OCI-M1 (cell line): ENCODE measurements around the gene CYFIP1.
A peak's percentile ranks its signal among the peaks of the same experiment; 100 is the strongest.

Source experiments
- DNase-seq: peaks from one replicate; lab custom pipeline; 2025; lab: John Stamatoyannopoulos, UW

The CYFIP1 gene

DNA sequence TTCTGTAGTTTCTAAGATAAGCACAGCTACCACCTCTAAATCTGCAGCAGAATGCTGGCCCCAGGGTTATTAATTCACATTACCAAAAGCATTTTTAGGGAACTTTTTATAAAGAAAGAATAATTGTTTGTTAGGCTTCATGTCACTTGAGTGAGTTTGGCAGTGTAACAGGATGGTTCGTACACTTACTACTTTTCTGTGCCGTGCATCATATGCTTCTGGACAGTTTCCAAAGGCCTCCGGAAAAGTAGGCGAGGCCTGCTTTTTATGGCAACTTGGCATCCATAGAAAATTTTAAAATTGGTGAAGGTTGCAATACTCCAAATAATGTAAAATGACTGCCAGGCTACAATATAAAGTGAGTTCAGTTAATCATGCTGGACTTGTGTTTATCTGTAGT, 111.7 kb downstream of the CYFIP1 start:
- DNase-seq: no peak

DNA sequence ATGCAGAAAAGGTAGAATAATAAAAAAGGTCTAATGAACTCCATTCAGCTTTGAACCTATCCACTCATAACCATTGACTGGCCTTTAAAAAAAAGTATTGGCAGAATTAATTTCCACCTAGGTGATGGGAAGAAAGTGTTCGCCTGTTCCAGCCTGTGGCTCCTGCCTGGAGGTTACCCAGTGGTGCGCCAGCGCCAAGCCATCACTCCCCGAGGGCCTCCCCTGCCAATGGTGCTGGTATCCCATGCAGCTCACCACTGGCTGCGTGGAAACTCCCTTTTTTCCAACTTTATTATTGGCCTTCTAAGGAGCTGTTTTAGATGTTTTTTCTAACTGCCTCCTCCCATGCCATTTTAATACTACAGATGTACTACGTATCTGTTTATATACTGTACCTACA, 112.3 kb downstream of the CYFIP1 start:
- DNase-seq: no peak

DNA sequence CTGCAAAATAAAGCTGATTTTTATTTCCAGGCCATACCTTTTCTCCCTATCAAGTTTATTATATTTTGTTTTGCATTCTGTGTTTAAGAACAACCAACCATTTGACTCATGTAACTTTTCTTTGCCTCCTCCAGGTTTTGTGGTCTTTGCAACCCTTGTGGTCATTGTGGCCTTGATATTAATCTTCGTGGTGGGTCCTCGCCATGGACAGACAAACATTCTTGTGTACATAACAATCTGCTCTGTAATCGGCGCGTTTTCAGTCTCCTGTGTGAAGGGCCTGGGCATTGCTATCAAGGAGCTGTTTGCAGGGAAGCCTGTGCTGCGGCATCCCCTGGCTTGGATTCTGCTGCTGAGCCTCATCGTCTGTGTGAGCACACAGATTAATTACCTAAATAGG, 114.1 kb downstream of the CYFIP1 start:
- DNase-seq: peak; percentile 64

DNA sequence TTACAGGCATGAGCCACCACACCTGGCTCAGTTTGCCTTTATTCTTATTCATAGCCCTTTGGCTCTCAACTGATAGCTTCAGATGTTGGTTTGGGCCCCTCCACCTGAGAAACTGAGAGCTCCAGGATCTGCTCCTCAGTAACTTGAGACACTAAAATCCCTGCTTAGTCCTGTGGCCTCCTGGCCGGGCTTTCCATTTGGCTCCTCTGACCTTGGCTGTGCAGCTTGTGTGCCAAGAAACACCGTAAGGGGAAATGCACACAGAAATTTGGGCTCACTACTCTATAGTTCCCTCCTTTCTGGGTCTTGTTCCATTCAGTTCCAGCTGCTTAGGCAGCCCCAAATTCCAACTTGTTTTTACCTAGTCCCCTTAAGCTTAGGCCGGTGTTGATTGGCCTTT, 116.8 kb downstream of the CYFIP1 start:
- DNase-seq: no peak

DNA sequence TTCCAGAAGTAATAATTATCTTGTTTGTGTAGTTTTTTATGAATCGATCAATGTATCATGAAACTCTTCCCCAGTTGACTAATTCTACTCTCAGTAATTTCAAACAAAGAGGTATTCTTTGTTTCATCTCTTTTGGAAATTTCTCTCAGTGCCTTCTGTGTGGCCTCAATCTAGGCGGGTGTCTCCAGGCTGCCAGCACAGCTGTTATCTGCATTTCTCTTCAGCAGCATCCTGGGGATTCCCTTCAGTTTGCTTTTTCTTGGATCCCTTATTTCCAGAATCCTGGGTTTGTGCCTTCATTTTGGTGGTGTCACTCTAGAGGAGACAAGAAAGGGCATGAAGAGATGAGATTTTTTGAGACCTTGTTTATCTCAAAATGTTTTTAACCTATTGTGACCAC, 119.0 kb downstream of the CYFIP1 start:
- no peak for DNase-seq

- no peak for DNase-seq
Observed at GRCh38 chr15:22856659-22857058, 123.5 kb downstream of the CYFIP1 start.

- DNase-seq: no peak
Observed at GRCh38 chr15:22855791-22856190, 124.4 kb downstream of the CYFIP1 start.

DNA sequence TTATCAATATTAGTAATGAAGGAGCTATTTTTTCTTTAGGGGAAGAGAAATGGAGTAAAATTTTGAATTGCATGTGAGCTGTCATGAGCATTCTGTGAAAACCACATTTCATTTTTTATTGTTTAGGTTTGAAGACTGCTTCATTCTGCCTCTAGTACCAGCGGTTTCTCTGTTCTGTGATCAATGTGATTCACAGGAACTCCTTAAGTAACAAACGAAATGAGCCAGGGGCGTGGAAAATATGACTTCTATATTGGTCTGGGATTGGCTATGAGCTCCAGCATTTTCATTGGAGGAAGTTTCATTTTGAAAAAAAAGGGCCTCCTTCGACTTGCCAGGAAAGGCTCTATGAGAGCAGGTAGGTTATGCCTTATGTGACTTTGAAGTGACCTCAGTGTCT, 128.7 kb downstream of the CYFIP1 start:
- DNase-seq: no peak

- DNase-seq: no peak
Observed at GRCh38 chr15:22850055-22850454, 130.1 kb downstream of the CYFIP1 start.

- no peak for DNase-seq
Observed at GRCh38 chr15:22846073-22846472, 134.1 kb downstream of the CYFIP1 start.

- DNase-seq: no peak
Observed at GRCh38 chr15:22845289-22845900, 134.8 kb downstream of the CYFIP1 start.

DNA sequence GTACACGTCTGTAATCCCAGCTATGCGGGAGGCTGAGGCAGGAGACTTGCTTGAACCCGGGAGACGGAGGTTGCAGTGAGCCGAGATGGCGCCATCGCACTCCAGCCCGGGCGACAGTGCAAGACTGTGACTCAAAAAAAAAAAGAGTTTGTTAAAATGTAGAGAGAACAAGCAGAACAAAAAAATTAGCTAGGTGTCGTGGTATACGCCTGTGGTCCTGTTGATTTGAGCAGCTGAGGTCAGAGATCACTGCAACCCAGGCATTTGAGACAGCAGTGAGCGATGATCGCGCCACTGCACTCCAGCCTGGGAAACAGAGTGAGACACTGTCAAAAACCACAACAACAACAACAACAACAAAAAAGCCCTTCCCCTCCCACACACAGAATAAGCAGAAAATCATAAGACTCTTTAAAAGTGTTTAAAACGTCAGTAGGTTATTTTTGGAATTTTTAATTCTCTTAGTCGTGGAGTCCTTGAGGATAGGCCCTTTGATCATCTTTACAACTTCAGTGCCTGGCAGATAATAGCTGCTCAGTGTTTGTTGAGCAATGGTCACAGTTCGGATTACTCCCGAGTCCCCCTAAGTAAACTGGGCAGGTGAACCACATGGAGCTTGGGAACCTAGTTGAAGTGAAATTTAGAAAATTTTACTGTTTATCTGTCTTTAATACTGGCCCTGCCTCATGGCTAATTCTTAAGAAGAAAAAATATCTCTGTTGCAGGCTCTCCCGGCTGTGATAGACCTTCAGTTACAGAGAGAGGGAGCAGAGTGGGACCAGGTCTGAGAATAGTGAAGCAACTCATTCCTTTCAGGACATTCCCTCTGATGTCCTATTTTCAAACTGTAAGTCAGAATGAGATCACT, 135.5 kb downstream of the CYFIP1 start:
- DNase-seq: no peak

DNA sequence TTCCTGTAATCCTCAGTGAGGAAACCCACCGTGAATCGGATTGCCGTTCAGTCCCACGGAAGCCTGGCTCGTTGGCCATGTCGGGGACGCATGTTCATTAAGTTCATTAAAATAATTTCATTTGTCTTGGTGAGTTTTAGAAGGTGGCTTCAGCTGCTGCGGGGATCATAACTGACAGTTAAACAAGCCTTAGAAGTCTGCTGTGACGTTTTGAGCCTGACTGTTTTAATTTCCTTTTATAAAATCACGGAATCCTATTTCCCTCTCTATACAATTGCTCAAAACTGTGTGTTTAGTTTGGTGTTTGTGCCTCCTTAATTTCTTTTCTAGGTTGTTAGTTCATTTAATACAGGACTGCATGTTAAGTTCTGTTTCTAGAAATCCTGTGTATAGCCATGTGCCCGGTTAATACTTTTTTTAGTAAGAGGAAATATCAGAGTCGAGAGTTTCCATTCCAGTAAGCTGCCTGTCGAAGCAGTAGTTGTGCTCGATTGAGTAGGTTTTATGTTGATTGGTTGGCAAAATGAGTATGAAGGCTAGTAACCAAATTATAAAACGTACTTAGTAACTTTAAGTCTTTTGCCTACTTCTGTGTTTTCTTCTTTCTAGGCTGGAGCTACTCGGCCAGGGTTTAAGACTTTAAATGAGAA, 141.0 kb downstream of the CYFIP1 start:
- peak; percentile 40 for DNase-seq

GRCh38 chr15:22838292-22839042, 141.7 kb downstream of the CYFIP1 start, which contains the start of gene NIPA2:
NIPA2 (plus strand) TSS chr15:22838666; CDS start chr15:22851732, 13,066 bp downstream.
- DNase-seq: peak; percentile 99

- DNase-seq: no peak
Observed at GRCh38 chr15:22831473-22831872, 148.7 kb downstream of the CYFIP1 start.

DNA sequence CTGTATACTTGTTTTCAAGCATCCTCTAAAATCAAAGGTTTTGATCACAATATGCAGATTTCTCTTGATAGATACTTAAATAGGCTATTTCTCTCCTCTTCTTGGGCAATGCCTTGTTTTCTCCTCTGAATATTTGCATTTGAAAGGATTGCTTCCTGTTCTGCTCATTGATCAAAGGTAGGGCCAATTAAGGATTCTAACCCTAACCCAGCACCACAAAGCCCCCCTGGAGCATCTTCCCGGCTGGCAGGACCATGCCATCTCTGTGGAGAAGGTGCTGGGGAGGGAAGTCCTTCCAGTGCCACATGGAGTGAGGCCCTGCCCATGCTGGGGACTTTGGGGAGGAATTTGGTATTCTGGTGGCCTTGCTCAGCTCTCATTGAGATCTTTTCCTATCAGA, 153.0 kb downstream of the CYFIP1 start:
- DNase-seq: no peak

GRCh38 chr15:22823495-22824128, 156.6 kb downstream of the CYFIP1 start:
- no peak for DNase-seq

GRCh38 chr15:22819651-22820050, 160.5 kb downstream of the CYFIP1 start:
- no peak for DNase-seq
